Transverse colon (tissue), 4 donors: Measurements from ENCODE around the gene VMP1. TPM values are rescaled to one million over a fixed set of nuclear protein-coding genes. Genes with fewer than 3 reads are reported as not detected.
A peak's percentile ranks its signal among the peaks of the same experiment; 100 is the strongest.

Experiments
- DNase-seq: peaks from one replicate; pipeline ENCODE4 v3.0.0-alpha.2; 2019
- H3K27ac ChIP-seq, 4 donors: fragments of 200-600 bp; sonication (generic); 2 replicates each; pipeline ENCODE4 v1.5.1; 2016 to 2018; ENCODE audit warnings: inconsistent platforms in 4 of 4
- H3K27me3 ChIP-seq: fragments of 200-600 bp; sonication (generic); 2 replicates; pipeline ENCODE4 v1.5.1; 2017; ENCODE audit warnings: inconsistent platforms
- H3K36me3 ChIP-seq, 4 donors: fragments of 200-600 bp; sonication (generic); 2 replicates each; pipeline ENCODE4 v1.5.1; 2017 to 2019; ENCODE audit warnings: inconsistent platforms in 4 of 4
- H3K4me1 ChIP-seq, 4 donors: fragments of 200-600 bp; sonication (generic); 2 replicates each; pipeline ENCODE4 v1.5.1; 2017 to 2020; ENCODE audit warnings: inconsistent platforms in 4 of 4
- H3K4me3 ChIP-seq, 4 donors: fragments of 200-600 bp; sonication (generic); 1 replicate in 1 of 4; 2 replicates in 3 of 4; pipeline versions ENCODE4 v1.5.1 to v1.6.1; 2017 to 2019; ENCODE audit warnings: inconsistent platforms in 4 of 4
- H3K9me3 ChIP-seq, 2 donors: fragments of 200-600 bp; sonication (generic); 2 replicates each; pipeline ENCODE4 v1.5.1; 2017 to 2019; ENCODE audit warnings: inconsistent platforms in 2 of 2
- EP300 ChIP-seq: sonication (generic); formaldehyde crosslinking; IDR thresholded peaks from one replicate; pipeline ENCODE4 v1.6.1; 2017; ENCODE audit warnings: antibody characterized with exemption, low read depth
- POLR2A ChIP-seq: fragments of 450-650 bp; IDR thresholded peaks from one replicate; pipeline ENCODE4 v1.6.1; 2016; ENCODE audit warnings: antibody characterized with exemption, mild to moderate bottlenecking, moderate library complexity
- POLR2AphosphoS5 ChIP-seq, 3 donors: sonication (generic); formaldehyde crosslinking; IDR thresholded peaks; one replicate each; pipeline ENCODE4 v1.6.1; 2016; ENCODE audit warnings: antibody characterized with exemption in 3 of 3
- WGBS, 2 donors: methylation state at CpG; one replicate each; pipeline ENCODE4 v1.1.5; 2018; ENCODE audit warnings: low coverage in 1 of 2; 5-methylcytosine and 5-hydroxymethylcytosine counted together
- in situ Hi-C, 4 donors: fragments of 200-750 bp; cut with MboI; loops; one replicate each; pipeline versions ENCODE4 v1.15.0 to v1.15.1; 2017; ENCODE audit warnings: low sequenced_read_pairs in 3 of 4, low pct_ligation_motif_present in 1 of 4, low pct_unique_long_range_greater_than_20kb in 1 of 4
- intact Hi-C: fragments of 100-400 bp; cut with DNase I; formaldehyde crosslinking; loops from one replicate; pipeline ENCODE4 v1.15.1; 2023; ENCODE audit warnings: low total_unique reads
- total RNA-seq, 4 donors: library from RNA; depleted of rRNA; stranded (reverse); fragments of >200 nt; gene quantifications; one replicate each; pipeline ENCODE4 v1.1.0, GENCODE V29; 2016
- TF ChIP-seq, protein P1 (sequence below), 5 experiments: fragments of 200-600 bp in 3 of 5; fragments of 450-650 bp in 2 of 5; sonication (generic) in 3 of 5; IDR thresholded peaks; 1 replicate in 2 of 5; 2 replicates in 3 of 5; pipeline ENCODE4 v1.5.1; 2016 to 2017; ENCODE audit warnings: antibody characterized with exemption in 5 of 5, inconsistent platforms in 3 of 5, mild to moderate bottlenecking in 2 of 5, moderate library complexity in 1 of 5

The VMP1 gene
- total RNA-seq, 4 donors from 2014 or later, result 136 to 547 (median 339) TPM

GRCh38 chr17:59683283-59683682 lies 24.2 kb upstream of the VMP1 start:
- peaks cover 0 to 16% (median 1%) of the 10 kb centered on the region in 4 donors for H3K4me1 ChIP-seq
- H3K36me3 ChIP-seq, result peaks cover 0 to 92% (median 40%) of the 10 kb centered on the region in 4 donors
- no peaks in the 10 kb centered on the region for H3K27me3 ChIP-seq
- no peaks in the 10 kb centered on the region for H3K9me3 ChIP-seq
- no peak overlapping the region for H3K4me3 ChIP-seq
- intact Hi-C loops, result no loop called here
- H3K27ac ChIP-seq, result peak overlapping the region; percentile 0 to 59 (median 41)
- DNase-seq, result no peak
- TF ChIP-seq POLR2AphosphoS5 (IDR thresholded peaks at IDR 0.05) (peak in 1 of 3 donors; percentile 20), POLR2A (no peak), EP300 (no peak)
- TF ChIP-seq, protein P1, sequence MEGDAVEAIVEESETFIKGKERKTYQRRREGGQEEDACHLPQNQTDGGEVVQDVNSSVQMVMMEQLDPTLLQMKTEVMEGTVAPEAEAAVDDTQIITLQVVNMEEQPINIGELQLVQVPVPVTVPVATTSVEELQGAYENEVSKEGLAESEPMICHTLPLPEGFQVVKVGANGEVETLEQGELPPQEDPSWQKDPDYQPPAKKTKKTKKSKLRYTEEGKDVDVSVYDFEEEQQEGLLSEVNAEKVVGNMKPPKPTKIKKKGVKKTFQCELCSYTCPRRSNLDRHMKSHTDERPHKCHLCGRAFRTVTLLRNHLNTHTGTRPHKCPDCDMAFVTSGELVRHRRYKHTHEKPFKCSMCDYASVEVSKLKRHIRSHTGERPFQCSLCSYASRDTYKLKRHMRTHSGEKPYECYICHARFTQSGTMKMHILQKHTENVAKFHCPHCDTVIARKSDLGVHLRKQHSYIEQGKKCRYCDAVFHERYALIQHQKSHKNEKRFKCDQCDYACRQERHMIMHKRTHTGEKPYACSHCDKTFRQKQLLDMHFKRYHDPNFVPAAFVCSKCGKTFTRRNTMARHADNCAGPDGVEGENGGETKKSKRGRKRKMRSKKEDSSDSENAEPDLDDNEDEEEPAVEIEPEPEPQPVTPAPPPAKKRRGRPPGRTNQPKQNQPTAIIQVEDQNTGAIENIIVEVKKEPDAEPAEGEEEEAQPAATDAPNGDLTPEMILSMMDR (IDR thresholded peaks at IDR 0.05), result no peak
- in situ Hi-C loops, result no loop called here

DNA sequence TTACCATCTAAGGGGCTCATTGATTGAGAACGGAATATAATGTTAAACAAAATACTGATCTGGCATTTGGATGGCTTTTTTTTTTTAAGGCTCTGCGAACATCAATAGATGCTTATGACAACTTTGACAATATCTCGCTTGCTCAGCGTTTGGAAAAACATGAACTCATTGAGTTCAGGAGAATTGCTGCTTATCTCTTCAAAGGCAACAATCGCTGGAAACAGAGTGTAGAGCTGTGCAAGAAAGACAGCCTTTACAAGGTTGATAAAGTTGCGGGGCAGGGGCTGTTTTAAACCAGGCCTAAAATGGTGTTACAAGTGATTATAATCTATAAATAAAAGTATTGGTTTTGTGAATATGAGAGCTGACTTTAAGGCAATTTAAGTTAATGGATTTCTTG lies 22.5 kb upstream of the VMP1 start:
- WGBS, 2 donors, result 92 to 94% methylated on average over 6 of the region's 6 CpGs
- H3K27me3 ChIP-seq, result no peaks in the 10 kb centered on the region
- no peak overlapping the region for H3K4me3 ChIP-seq
- peaks cover 0 to 96% (median 35%) of the 10 kb centered on the region in 4 donors for H3K36me3 ChIP-seq
- H3K4me1 ChIP-seq, result peaks cover 0 to 11% (median 0%) of the 10 kb centered on the region in 4 donors
- no peak for DNase-seq
- no peak overlapping the region for H3K27ac ChIP-seq
- no peaks in the 10 kb centered on the region for H3K9me3 ChIP-seq
- intact Hi-C loops (no loop called here), in situ Hi-C loops (no loop called here)
- TF ChIP-seq POLR2A (no peak), POLR2AphosphoS5 (IDR thresholded peaks at IDR 0.05) (no peak), EP300 (no peak)
- TF ChIP-seq, protein P1 (IDR thresholded peaks at IDR 0.05), result no peak

GRCh38 chr17:59688008-59688407 lies 19.4 kb upstream of the VMP1 start:
- Histone ChIP-seq H3K9me3 (no peaks in the 10 kb centered on the region), H3K36me3 (peaks cover 0 to 93% (median 33%) of the 10 kb centered on the region in 4 donors), H3K27ac (no peak overlapping the region), H3K4me1 (peaks cover 0 to 6% (median 0%) of the 10 kb centered on the region in 4 donors), H3K27me3 (no peaks in the 10 kb centered on the region), H3K4me3 (no peak overlapping the region)
- intact Hi-C loops (no loop called here), in situ Hi-C loops (no loop called here)
- DNase-seq, result no peak
- 85 to 97% methylated on average over 1 of the region's 1 CpG for WGBS, 2 donors
- TF ChIP-seq POLR2AphosphoS5 (IDR thresholded peaks at IDR 0.05) (no peak), POLR2A (no peak), EP300 (no peak)
- TF ChIP-seq, protein P1 (IDR thresholded peaks at IDR 0.05), result no peak

DNA sequence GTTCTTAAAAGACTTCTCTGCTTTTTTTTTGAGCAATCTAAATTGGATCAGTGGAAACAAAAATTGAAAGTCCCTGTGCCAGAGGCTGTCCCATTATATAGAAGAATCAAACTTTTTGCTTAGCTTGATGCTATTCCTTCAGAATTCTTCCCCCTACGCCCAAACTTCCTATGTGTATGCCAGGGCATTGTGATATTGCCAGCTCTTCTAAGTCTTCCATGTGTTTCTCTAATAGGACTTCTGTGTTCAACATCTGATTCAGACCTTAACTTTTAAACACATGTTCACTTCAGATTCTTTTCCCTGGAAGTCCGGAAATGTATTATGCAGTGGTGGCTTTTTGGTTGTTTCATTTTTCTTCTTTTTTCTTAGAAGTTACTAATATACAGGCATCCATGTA lies 19.0 kb upstream of the VMP1 start:
- H3K27me3 ChIP-seq, result no peaks in the 10 kb centered on the region
- peaks cover 0 to 93% (median 33%) of the 10 kb centered on the region in 4 donors for H3K36me3 ChIP-seq
- intact Hi-C loops (no loop called here), in situ Hi-C loops (no loop called here)
- H3K27ac ChIP-seq, result no peak overlapping the region
- peaks cover 0 to 6% (median 0%) of the 10 kb centered on the region in 4 donors for H3K4me1 ChIP-seq
- no peak overlapping the region for H3K4me3 ChIP-seq
- TF ChIP-seq POLR2A, result no peak
- no peak for TF ChIP-seq POLR2AphosphoS5 (IDR thresholded peaks at IDR 0.05)
- TF ChIP-seq EP300, result no peak
- TF ChIP-seq, protein P1 (IDR thresholded peaks at IDR 0.05), result no peak
- 84 to 90% methylated on average over 2 of the region's 2 CpGs for WGBS, 2 donors
- H3K9me3 ChIP-seq, result no peaks in the 10 kb centered on the region
- DNase-seq, result no peak
